NT2/D1 (cell line): ENCODE results near the gene CIDEB.
"Not testable (repeated sequence)": the region's sequence is repeated elsewhere in the genome, so short reads cannot be mapped to it uniquely, and the experiment has no call there.

Source experiments
- YY1 ChIP-seq: IDR thresholded peaks from 2 replicates; pipeline ENCODE4 v1.6.1; 2011; ENCODE audit not compliant: insufficient read length, insufficient read depth
- ZNF274 ChIP-seq: IDR thresholded peaks from 2 replicates; pipeline ENCODE4 v1.6.1; 2011; ENCODE audit warnings: mild to moderate bottlenecking, low read depth, low read length

- TF ChIP-seq YY1, ZNF274: not testable (repeated sequence)
These were observed 20.1 kb upstream of the CIDEB start for GRCh38 chr14:24327914-24328313.
